Daoy (cell line): Measurements from ENCODE around the gene L1CAM. TPM values are rescaled to one million over a fixed set of nuclear protein-coding genes. Genes with fewer than 3 reads are reported as not detected.

Experiments
- DNase-seq: peaks from one replicate; pipeline ENCODE4 v3.0.0-alpha.2; 2015; ENCODE audit warnings: low read depth
- total RNA-seq: library from RNA; depleted of rRNA; stranded (reverse); fragments of >200 nt; shearing (Covaris generic); gene quantifications from 2 replicates; pipeline ENCODE4 v1.2.3, GENCODE V29; 2014

Gene L1CAM
- total RNA-seq, 1 experiment from 2014 or later = 7.4 TPM

- no peak for DNase-seq
Observed at GRCh38 chrX:153865321-153865580, 20.7 kb downstream of the L1CAM start.

- no peak for DNase-seq
Observed at GRCh38 chrX:153864561-153865320, 21.2 kb downstream of the L1CAM start.

- no peak for DNase-seq
Observed at GRCh38 chrX:153864101-153864500, 21.9 kb downstream of the L1CAM start.

- no peak for DNase-seq
Observed at GRCh38 chrX:153863251-153863991, 22.6 kb downstream of the L1CAM start.

- DNase-seq = no peak
Observed at GRCh38 chrX:153862369-153863250, 23.4 kb downstream of the L1CAM start.

GRCh38 chrX:153861733-153862310 lies 24.2 kb downstream of the L1CAM start:
- DNase-seq = no peak

- no peak for DNase-seq
Observed at GRCh38 chrX:153861151-153861550, 24.8 kb downstream of the L1CAM start.

- no peak for DNase-seq
Observed at GRCh38 chrX:153857348-153857903, 28.5 kb downstream of the L1CAM start.

- no peak for DNase-seq
Observed at GRCh38 chrX:153854702-153855101, 31.3 kb downstream of the L1CAM start.

- no peak for DNase-seq
Observed at GRCh38 chrX:153853902-153854267, 32.1 kb downstream of the L1CAM start.

GRCh38 chrX:153853180-153853901 lies 32.6 kb downstream of the L1CAM start:
- DNase-seq = no peak

- no peak for DNase-seq
Observed at GRCh38 chrX:153851981-153852380, 34.0 kb downstream of the L1CAM start.

GRCh38 chrX:153848325-153848724 lies 37.6 kb downstream of the L1CAM start:
- no peak for DNase-seq

GRCh38 chrX:153845842-153846241 lies 40.1 kb downstream of the L1CAM start:
- DNase-seq = no peak

- no peak for DNase-seq
Observed at GRCh38 chrX:153845195-153845594, 40.8 kb downstream of the L1CAM start.

GRCh38 chrX:153844509-153845082 lies 41.4 kb downstream of the L1CAM start:
- no peak for DNase-seq

- no peak for DNase-seq
Observed at GRCh38 chrX:153836921-153837320, 49.1 kb downstream of the L1CAM start.

GRCh38 chrX:153832728-153833127 lies 53.2 kb downstream of the L1CAM start:
- DNase-seq = no peak

GRCh38 chrX:153831429-153832150 lies 54.4 kb downstream of the L1CAM start:
- DNase-seq = no peak
